Cortex of kidney (tissue), 1 donor: Measurements from ENCODE around the gene MRPL24.
"Not testable (repeated sequence)": the region's sequence is repeated elsewhere in the genome, so short reads cannot be mapped to it uniquely, and the experiment has no call there.

Source experiments
- DNase-seq: peaks from one replicate; lab custom pipeline; 2025; lab: John Stamatoyannopoulos, UW

The MRPL24 gene

GRCh38 chr1:156760092-156760795 is 19.4 kb upstream of the MRPL24 start:
- no peak for DNase-seq

- not testable (repeated sequence) for DNase-seq
Observed at GRCh38 chr1:156757572-156758253, 16.8 kb upstream of the MRPL24 start.

GRCh38 chr1:156756355-156756754 is 15.5 kb upstream of the MRPL24 start:
- DNase-seq = no peak

GRCh38 chr1:156755527-156755950 is 14.7 kb upstream of the MRPL24 start:
- no peak for DNase-seq

GRCh38 chr1:156754219-156754618 is 13.3 kb upstream of the MRPL24 start:
- no peak for DNase-seq

- no peak for DNase-seq
Observed at GRCh38 chr1:156752843-156753482, 12.1 kb upstream of the MRPL24 start.

GRCh38 chr1:156751757-156752481 is 11.0 kb upstream of the MRPL24 start:
- DNase-seq = peak; percentile 63

- no peak for DNase-seq
Observed at GRCh38 chr1:156751451-156751756, 10.5 kb upstream of the MRPL24 start, which contains the start of gene HDGF. Gene HDGF (minus strand): TSS chr1:156751675. CDS start chr1:156751429, 246 bp downstream.

- no peak for DNase-seq
Observed at GRCh38 chr1:156750711-156751450, 10.0 kb upstream of the MRPL24 start.

- no peak for DNase-seq
Observed at GRCh38 chr1:156750191-156750672, 9.3 kb upstream of the MRPL24 start.

- DNase-seq = no peak
Observed at GRCh38 chr1:156749419-156750118, 8.7 kb upstream of the MRPL24 start.

GRCh38 chr1:156748670-156749418 is 8.0 kb upstream of the MRPL24 start:
- DNase-seq = no peak

GRCh38 chr1:156747742-156748669 is 7.1 kb upstream of the MRPL24 start:
- DNase-seq = no peak

GRCh38 chr1:156746728-156747631 is 6.1 kb upstream of the MRPL24 start:
- no peak for DNase-seq

GRCh38 chr1:156746406-156746727 is 5.5 kb upstream of the MRPL24 start:
- no peak for DNase-seq

- DNase-seq = no peak
Observed at GRCh38 chr1:156745881-156746280, 5.0 kb upstream of the MRPL24 start.

- no peak for DNase-seq
Observed at GRCh38 chr1:156744786-156745419, 4.0 kb upstream of the MRPL24 start.

GRCh38 chr1:156744344-156744743 is 3.5 kb upstream of the MRPL24 start:
- no peak for DNase-seq
